ENCODE measurements around the gene ACAN. TPM values are rescaled to one million over a fixed set of nuclear protein-coding genes. Genes with fewer than 3 reads are reported as not detected.

ACAN gene
- total RNA-seq, 4 donors from 2014 or later = 0.05 to 0.25 (median 0.19) TPM; not detected in 1

- H3K36me3 ChIP-seq = no peaks in the 10 kb centered on the region
- TF ChIP-seq POLR2AphosphoS5 (IDR thresholded peaks at IDR 0.05) (no peak), POLR2A (IDR thresholded peaks at IDR 0.05) (no peak), EP300 (IDR thresholded peaks at IDR 0.05) (no peak)
- TF ChIP-seq, protein P1, sequence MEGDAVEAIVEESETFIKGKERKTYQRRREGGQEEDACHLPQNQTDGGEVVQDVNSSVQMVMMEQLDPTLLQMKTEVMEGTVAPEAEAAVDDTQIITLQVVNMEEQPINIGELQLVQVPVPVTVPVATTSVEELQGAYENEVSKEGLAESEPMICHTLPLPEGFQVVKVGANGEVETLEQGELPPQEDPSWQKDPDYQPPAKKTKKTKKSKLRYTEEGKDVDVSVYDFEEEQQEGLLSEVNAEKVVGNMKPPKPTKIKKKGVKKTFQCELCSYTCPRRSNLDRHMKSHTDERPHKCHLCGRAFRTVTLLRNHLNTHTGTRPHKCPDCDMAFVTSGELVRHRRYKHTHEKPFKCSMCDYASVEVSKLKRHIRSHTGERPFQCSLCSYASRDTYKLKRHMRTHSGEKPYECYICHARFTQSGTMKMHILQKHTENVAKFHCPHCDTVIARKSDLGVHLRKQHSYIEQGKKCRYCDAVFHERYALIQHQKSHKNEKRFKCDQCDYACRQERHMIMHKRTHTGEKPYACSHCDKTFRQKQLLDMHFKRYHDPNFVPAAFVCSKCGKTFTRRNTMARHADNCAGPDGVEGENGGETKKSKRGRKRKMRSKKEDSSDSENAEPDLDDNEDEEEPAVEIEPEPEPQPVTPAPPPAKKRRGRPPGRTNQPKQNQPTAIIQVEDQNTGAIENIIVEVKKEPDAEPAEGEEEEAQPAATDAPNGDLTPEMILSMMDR (IDR thresholded peaks at IDR 0.05) = no peak
- 63% methylated on average over 7 of the region's 9 CpGs for WGBS
- no peak overlapping the region for H3K4me3 ChIP-seq
- no peaks in the 10 kb centered on the region for H3K9me3 ChIP-seq
- DNase-seq (ENCODE audit: low spot score in 2 of 2) = no peak
- H3K4me1 ChIP-seq = no peaks in the 10 kb centered on the region
- no peak overlapping the region for H3K27ac ChIP-seq
- peaks cover 7% of the 10 kb centered on the region for H3K27me3 ChIP-seq
Observed at GRCh38 chr15:88872706-88873105, 69.5 kb downstream of the ACAN start.

- Histone ChIP-seq H3K4me3 (no peak overlapping the region), H3K9me3 (no peaks in the 10 kb centered on the region), H3K27ac (no peak overlapping the region), H3K27me3 (peaks cover 5% of the 10 kb centered on the region), H3K4me1 (no peaks in the 10 kb centered on the region), H3K36me3 (peaks cover 4% of the 10 kb centered on the region)
- DNase-seq (ENCODE audit: low spot score in 2 of 2) = no peak
- TF ChIP-seq POLR2A (IDR thresholded peaks at IDR 0.05) = no peak
- TF ChIP-seq, protein P1 (IDR thresholded peaks at IDR 0.05) = no peak
- no peak for TF ChIP-seq POLR2AphosphoS5 (IDR thresholded peaks at IDR 0.05)
- no peak for TF ChIP-seq EP300 (IDR thresholded peaks at IDR 0.05)
- 93% methylated on average over 8 of the region's 13 CpGs for WGBS
Observed at GRCh38 chr15:88873786-88874185, 70.5 kb downstream of the ACAN start.

DNA sequence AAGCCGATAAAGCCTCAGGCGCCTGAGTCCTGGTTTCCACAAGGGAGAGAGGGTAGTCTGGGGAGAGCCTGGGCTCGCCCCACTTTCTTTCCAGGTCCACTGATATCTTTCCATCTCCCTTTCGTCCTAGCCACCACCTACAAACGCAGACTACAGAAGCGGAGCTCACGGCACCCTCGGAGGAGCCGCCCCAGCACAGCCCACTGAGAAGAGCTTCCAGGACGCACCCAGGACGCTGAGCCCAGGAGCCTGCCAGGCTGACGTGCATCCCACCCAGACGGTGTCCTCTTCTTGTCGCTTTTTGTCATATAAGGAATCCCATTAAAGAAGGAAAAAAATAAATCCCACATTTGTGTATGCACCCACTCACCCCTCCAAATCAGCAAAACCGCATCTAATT, 71.0 kb downstream of the ACAN start:
- H3K4me1 ChIP-seq = no peaks in the 10 kb centered on the region
- peaks cover 5% of the 10 kb centered on the region for H3K27me3 ChIP-seq
- H3K36me3 ChIP-seq = peaks cover 4% of the 10 kb centered on the region
- no peak for DNase-seq (ENCODE audit: low spot score in 2 of 2)
- WGBS = 82% methylated on average over 15 of the region's 15 CpGs
- H3K27ac ChIP-seq = no peak overlapping the region
- H3K9me3 ChIP-seq = no peaks in the 10 kb centered on the region
- no peak for TF ChIP-seq POLR2A (IDR thresholded peaks at IDR 0.05)
- TF ChIP-seq, protein P1 (IDR thresholded peaks at IDR 0.05) = no peak
- no peak for TF ChIP-seq POLR2AphosphoS5 (IDR thresholded peaks at IDR 0.05)
- TF ChIP-seq EP300 (IDR thresholded peaks at IDR 0.05) = no peak
- no peak overlapping the region for H3K4me3 ChIP-seq

DNA sequence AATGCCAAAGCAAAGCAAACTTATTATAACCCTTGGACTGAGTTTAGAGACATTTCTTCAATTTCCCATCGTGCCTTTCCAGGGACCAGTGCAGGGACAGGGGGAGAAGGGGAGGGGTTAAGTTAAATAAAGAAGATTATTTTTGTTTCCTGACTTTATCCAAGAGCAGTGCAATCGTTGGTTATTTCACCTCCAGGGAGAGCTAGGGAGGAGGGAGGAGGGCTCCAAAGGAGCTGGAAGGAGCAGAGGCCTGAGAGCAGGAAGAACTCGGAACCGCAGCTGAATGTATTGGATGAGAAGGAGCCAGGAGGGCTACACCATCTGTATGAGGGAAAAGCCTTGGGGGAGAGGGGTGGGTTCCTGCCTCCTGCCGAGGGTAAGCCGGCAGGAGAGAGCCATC, 71.4 kb downstream of the ACAN start:
- Histone ChIP-seq H3K27ac (no peak overlapping the region), H3K9me3 (no peaks in the 10 kb centered on the region), H3K4me3 (no peak overlapping the region), H3K27me3 (peaks cover 5% of the 10 kb centered on the region), H3K36me3 (peaks cover 4% of the 10 kb centered on the region), H3K4me1 (no peaks in the 10 kb centered on the region)
- WGBS = 49% methylated on average over 6 of the region's 6 CpGs
- DNase-seq (ENCODE audit: low spot score in 2 of 2) = no peak
- TF ChIP-seq EP300 (IDR thresholded peaks at IDR 0.05) (no peak), POLR2A (IDR thresholded peaks at IDR 0.05) (no peak), POLR2AphosphoS5 (IDR thresholded peaks at IDR 0.05) (no peak)
- TF ChIP-seq, protein P1 (IDR thresholded peaks at IDR 0.05) = no peak

DNA sequence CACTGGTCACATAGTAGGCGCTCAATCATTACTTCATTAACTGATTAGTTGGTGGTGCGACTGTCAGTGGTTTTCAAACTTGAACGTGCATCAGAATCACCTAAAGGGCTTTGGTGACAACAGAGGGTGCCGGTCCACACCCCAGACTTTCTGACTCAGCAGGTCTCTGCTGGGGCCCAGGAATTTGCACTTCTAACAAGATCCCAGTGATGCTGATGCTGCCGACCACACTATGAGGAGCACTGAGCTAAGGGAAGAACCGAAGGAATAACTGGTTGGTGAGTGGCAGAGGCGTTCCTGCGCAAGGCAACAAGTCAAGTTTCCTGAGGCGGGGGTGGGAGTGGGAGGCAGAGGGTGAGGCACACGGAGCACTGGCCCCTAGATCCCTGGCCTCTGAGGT, 73.3 kb downstream of the ACAN start:
- no peak for DNase-seq (ENCODE audit: low spot score in 2 of 2)
- Histone ChIP-seq H3K9me3 (no peaks in the 10 kb centered on the region), H3K27me3 (peaks cover 5% of the 10 kb centered on the region), H3K4me3 (no peak overlapping the region), H3K4me1 (no peaks in the 10 kb centered on the region), H3K36me3 (peaks cover 4% of the 10 kb centered on the region), H3K27ac (no peak overlapping the region)
- TF ChIP-seq POLR2AphosphoS5 (IDR thresholded peaks at IDR 0.05) (no peak), EP300 (IDR thresholded peaks at IDR 0.05) (no peak), POLR2A (IDR thresholded peaks at IDR 0.05) (no peak)
- TF ChIP-seq, protein P1 (IDR thresholded peaks at IDR 0.05) = no peak
- WGBS = 85% methylated on average over 10 of the region's 10 CpGs

Data from suprapubic skin (tissue), 4 donors.